Measurements from ENCODE around the gene FEN1.

The FEN1 gene

GRCh38 chr11:61775106-61775505, 17.6 kb upstream of the FEN1 start:
- DNase-seq (ENCODE audit: low read depth in 3 of 3): no peak

- DNase-seq (ENCODE audit: low read depth in 3 of 3): no peak
These were observed 16.8 kb upstream of the FEN1 start for GRCh38 chr11:61775606-61776554.

- peak; percentile 43 to 65 (median 52) for DNase-seq (ENCODE audit: low read depth in 3 of 3)
These were observed 16.1 kb upstream of the FEN1 start for GRCh38 chr11:61776561-61777075.

- DNase-seq (ENCODE audit: low read depth in 3 of 3): peak; percentile 20 to 42 (median 24)
These were observed 15.2 kb upstream of the FEN1 start for GRCh38 chr11:61777234-61778090.

GRCh38 chr11:61778357-61778886, 14.3 kb upstream of the FEN1 start:
- DNase-seq (ENCODE audit: low read depth in 3 of 3): no peak

- DNase-seq (ENCODE audit: low read depth in 3 of 3): no peak
These were observed 13.6 kb upstream of the FEN1 start for GRCh38 chr11:61778920-61779650.

GRCh38 chr11:61779666-61780525, 12.8 kb upstream of the FEN1 start:
- DNase-seq (ENCODE audit: low read depth in 3 of 3): no peak

GRCh38 chr11:61780581-61781162, 12.0 kb upstream of the FEN1 start:
- DNase-seq (ENCODE audit: low read depth in 3 of 3): no peak

- DNase-seq (ENCODE audit: low read depth in 3 of 3): no peak
These were observed 11.1 kb upstream of the FEN1 start for GRCh38 chr11:61781585-61781984.

- DNase-seq (ENCODE audit: low read depth in 3 of 3): no peak
These were observed 10.4 kb upstream of the FEN1 start for GRCh38 chr11:61782299-61782698.

- no peak for DNase-seq (ENCODE audit: low read depth in 3 of 3)
These were observed 9.9 kb upstream of the FEN1 start for GRCh38 chr11:61782841-61783240.

- no peak for DNase-seq (ENCODE audit: low read depth in 3 of 3)
These were observed 8.8 kb upstream of the FEN1 start for GRCh38 chr11:61783717-61784505.

GRCh38 chr11:61784506-61784805, 8.3 kb upstream of the FEN1 start:
- DNase-seq (ENCODE audit: low read depth in 3 of 3): no peak

GRCh38 chr11:61785837-61786402, 6.8 kb upstream of the FEN1 start:
- no peak for DNase-seq (ENCODE audit: low read depth in 3 of 3)

- no peak for DNase-seq (ENCODE audit: low read depth in 3 of 3)
These were observed 4.7 kb upstream of the FEN1 start for GRCh38 chr11:61787928-61788491.

- DNase-seq (ENCODE audit: low read depth in 3 of 3): peak; percentile 21 to 33 (median 22)
These were observed 888 bp upstream of the FEN1 start for GRCh38 chr11:61791737-61792309.

GRCh38 chr11:61793083-61793828, 545 bp downstream of the FEN1 start:
- no peak for DNase-seq (ENCODE audit: low read depth in 3 of 3)

GRCh38 chr11:61793829-61794204, 1.1 kb downstream of the FEN1 start:
- no peak for DNase-seq (ENCODE audit: low read depth in 3 of 3)

Data from stimulated activated CD4-positive, alpha-beta T cell treated with anti-CD3 and anti-CD28 coated beads, TNF-alpha, amount 100 ng/mL, for 48 hours (primary cell).